HEK293T (cell line): ENCODE measurements around the gene PLEKHM2.

Experiments
- BHLHE40 ChIP-seq: fragments of 450-650 bp; IDR thresholded peaks from 2 replicates; pipeline ENCODE4 v1.6.1; 2016; ENCODE audit warnings: mild to moderate bottlenecking, moderate library complexity, borderline replicate concordance
- FOXA1 ChIP-seq: fragments of 450-650 bp; IDR thresholded peaks from 2 replicates; pipeline ENCODE4 v1.6.1; 2016; ENCODE audit warnings: mild to moderate bottlenecking
- FOXK2 ChIP-seq: fragments of 450-650 bp; IDR thresholded peaks from 2 replicates; pipeline ENCODE4 v1.6.1; 2016; ENCODE audit warnings: mild to moderate bottlenecking
- FOXM1 ChIP-seq: fragments of 450-650 bp; IDR thresholded peaks from 2 replicates; pipeline ENCODE4 v1.6.1; 2017; ENCODE audit warnings: mild to moderate bottlenecking, borderline replicate concordance
- HDGF ChIP-seq: fragments of 450-650 bp; IDR thresholded peaks from 2 replicates; pipeline ENCODE4 v1.6.1; 2017; ENCODE audit warnings: antibody characterized with exemption, borderline replicate concordance
- LEF1 ChIP-seq: fragments of 450-650 bp; IDR thresholded peaks from 2 replicates; pipeline ENCODE4 v1.6.1; 2017; ENCODE audit warnings: mild to moderate bottlenecking, borderline replicate concordance
- NFRKB ChIP-seq: fragments of 450-650 bp; IDR thresholded peaks from 2 replicates; pipeline ENCODE4 v1.6.1; 2016; ENCODE audit warnings: mild to moderate bottlenecking, moderate library complexity
- SUZ12 ChIP-seq: fragments of 450-650 bp; IDR thresholded peaks from 2 replicates; pipeline ENCODE4 v1.6.1; 2016; ENCODE audit warnings: mild to moderate bottlenecking
- TARDBP ChIP-seq: fragments of 450-650 bp; IDR thresholded peaks from 2 replicates; pipeline ENCODE4 v1.6.1; 2016

- TF ChIP-seq TARDBP (no peak), LEF1 (no peak), FOXM1 (no peak), BHLHE40 (no peak), FOXA1 (no peak), NFRKB (no peak), HDGF (no peak), FOXK2 (no peak), SUZ12 (no peak)
Observed at GRCh38 chr1:15744122-15744679, 60.1 kb downstream of the PLEKHM2 start.
